Kidney tubule cell (primary cell): ENCODE data around the gene CLPTM1L.
"Not testable (repeated sequence)": the region's sequence is repeated elsewhere in the genome, so short reads cannot be mapped to it uniquely, and the experiment has no call there.

Experiments used
- DNase-seq: peaks from one replicate; pipeline ENCODE4 v3.0.0-alpha.2; 2018; ENCODE audit warnings: low spot score

The CLPTM1L gene

GRCh38 chr5:1289559-1289958 lies 55.3 kb downstream of the CLPTM1L start:
- not testable (repeated sequence) for DNase-seq

GRCh38 chr5:1288439-1289335 lies 56.2 kb downstream of the CLPTM1L start:
- DNase-seq, result no peak

GRCh38 chr5:1285883-1286291 lies 59.0 kb downstream of the CLPTM1L start:
- DNase-seq, result no peak

GRCh38 chr5:1285141-1285540 lies 59.8 kb downstream of the CLPTM1L start:
- no peak for DNase-seq

GRCh38 chr5:1284336-1284970 lies 60.4 kb downstream of the CLPTM1L start:
- not testable (repeated sequence) for DNase-seq

GRCh38 chr5:1283729-1284041 lies 61.2 kb downstream of the CLPTM1L start:
- not testable (repeated sequence) for DNase-seq

- DNase-seq, result not testable (repeated sequence)
These were observed 61.7 kb downstream of the CLPTM1L start for GRCh38 chr5:1282993-1283728.

GRCh38 chr5:1282131-1282992 lies 62.5 kb downstream of the CLPTM1L start:
- DNase-seq, result no peak

- DNase-seq, result no peak
These were observed 63.6 kb downstream of the CLPTM1L start for GRCh38 chr5:1281038-1281882.

GRCh38 chr5:1280177-1281037 lies 64.5 kb downstream of the CLPTM1L start:
- DNase-seq, result no peak

GRCh38 chr5:1279443-1280151 lies 65.3 kb downstream of the CLPTM1L start:
- DNase-seq, result no peak

- DNase-seq, result no peak
These were observed 66.0 kb downstream of the CLPTM1L start for GRCh38 chr5:1278656-1279442.

GRCh38 chr5:1278216-1278615 lies 66.7 kb downstream of the CLPTM1L start:
- no peak for DNase-seq

GRCh38 chr5:1277781-1278180 lies 67.1 kb downstream of the CLPTM1L start:
- DNase-seq, result no peak

- no peak for DNase-seq
These were observed 67.6 kb downstream of the CLPTM1L start for GRCh38 chr5:1277331-1277730.

- DNase-seq, result no peak
These were observed 68.0 kb downstream of the CLPTM1L start for GRCh38 chr5:1276930-1277329.

- not testable (repeated sequence) for DNase-seq
These were observed 69.2 kb downstream of the CLPTM1L start for GRCh38 chr5:1275397-1276391.
